ENCODE data around the gene NBAS. TPM values are rescaled to one million over a fixed set of nuclear protein-coding genes. Genes with fewer than 3 reads are reported as not detected.

NBAS gene
- total RNA-seq, 1 experiment from 2014 or later = 32.5 TPM

DNA sequence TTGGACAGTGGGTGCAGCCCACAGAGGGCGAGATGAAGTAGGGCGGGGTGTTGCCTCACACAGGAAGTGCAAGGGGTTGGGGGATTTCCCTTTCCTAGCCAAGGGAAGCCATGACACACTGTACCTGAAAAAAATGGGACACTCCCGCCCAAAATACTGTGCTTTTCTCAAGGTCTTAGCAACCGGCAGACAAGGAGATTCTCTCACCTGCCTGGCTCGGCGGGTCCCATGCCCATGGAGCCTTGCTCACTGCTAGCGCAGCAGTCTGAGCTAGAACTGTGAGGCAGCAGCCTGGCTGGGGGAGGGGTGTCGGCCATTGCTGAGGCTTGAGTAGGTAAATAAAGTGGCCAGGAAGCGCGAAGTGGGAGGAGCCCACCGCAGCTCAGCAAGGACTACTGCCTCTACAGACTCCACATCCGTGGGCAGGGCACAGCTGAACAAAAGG is 244.7 kb downstream of the NBAS start:
- no CpG with 5 or more reads among the region's 12 CpGs for WGBS (ENCODE audit: extremely low coverage, insufficient read length, low lambda C conversion rate)
- Histone ChIP-seq H4K91ac (ENCODE audit: insufficient read length, low read depth, low read length) (no peak overlapping the region), H4K20me1 (ENCODE audit: control insufficient read depth, insufficient read depth, insufficient read length) (no peaks in the 10 kb centered on the region), H3K9ac (ENCODE audit: extremely low read depth, insufficient read length, low read length) (no peak overlapping the region), H3K23me2 (ENCODE audit: insufficient read length, low read depth, low read length, poor library complexity, severe bottlenecking) (no peaks in the 10 kb centered on the region), H4K8ac (replicated peaks; ENCODE audit: insufficient read length, low read depth, low read length) (no peak overlapping the region), H3K27ac (ENCODE audit: insufficient read length, low read depth, low read length) (no peak overlapping the region), H2BK12ac (ENCODE audit: insufficient read length, low read depth, low read length) (no peak overlapping the region), H2AK5ac (ENCODE audit: insufficient read length, low read length) (no peak overlapping the region), H3K79me1 (ENCODE audit: insufficient read depth, low read depth, low read length, poor library complexity, severe bottlenecking) (no peaks in the 10 kb centered on the region), H3K4me2 (ENCODE audit: insufficient read depth, insufficient read length, low read length) (no peak overlapping the region), H4K5ac (ENCODE audit: insufficient read length, low read depth, low read length) (no peak overlapping the region), H2BK5ac (ENCODE audit: insufficient read length, low read length) (no peak overlapping the region), H3K79me2 (ENCODE audit: insufficient read depth, low read length) (no peaks in the 10 kb centered on the region), H3K9me3 (ENCODE audit: control insufficient read depth, low read depth, low read length) (no peaks in the 10 kb centered on the region), H3K27me3 (ENCODE audit: insufficient read depth, low read length) (no peaks in the 10 kb centered on the region), H3K14ac (ENCODE audit: insufficient read depth, low read length) (no peak overlapping the region), H2AFZ (ENCODE audit: low read length) (no peak overlapping the region), H3K56ac (ENCODE audit: insufficient read length, low read depth, low read length) (no peak overlapping the region), H2BK20ac (ENCODE audit: low read depth, low read length, poor library complexity, severe bottlenecking) (no peak overlapping the region), H3K23ac (ENCODE audit: insufficient read length, low read depth, low read length) (no peak overlapping the region), H3T11ph (ENCODE audit: low read length) (no peak overlapping the region), H3K4ac (ENCODE audit: low read depth, low read length) (no peak overlapping the region), H3K18ac (ENCODE audit: insufficient read length, low read depth, low read length) (no peak overlapping the region), H2BK120ac (ENCODE audit: low read depth, low read length, poor library complexity, severe bottlenecking) (no peak overlapping the region), H2BK15ac (ENCODE audit: low read depth, low read length) (no peak overlapping the region), H3K4me1 (ENCODE audit: insufficient read depth, low read length) (no peaks in the 10 kb centered on the region)
- H3K27ac Mint-ChIP-seq = peak overlapping the region in 2 of 3 experiments; percentile 38 to 93; a peak in 4 of 7 replicates
- H3K4me1 Mint-ChIP-seq = peaks cover 7 to 10% of the 10 kb centered on the region in 2 experiments
- H3K4me3 Mint-ChIP-seq = no peak overlapping the region
- peak; percentile 52 for DNase-seq
- TF ChIP-seq, protein P1, sequence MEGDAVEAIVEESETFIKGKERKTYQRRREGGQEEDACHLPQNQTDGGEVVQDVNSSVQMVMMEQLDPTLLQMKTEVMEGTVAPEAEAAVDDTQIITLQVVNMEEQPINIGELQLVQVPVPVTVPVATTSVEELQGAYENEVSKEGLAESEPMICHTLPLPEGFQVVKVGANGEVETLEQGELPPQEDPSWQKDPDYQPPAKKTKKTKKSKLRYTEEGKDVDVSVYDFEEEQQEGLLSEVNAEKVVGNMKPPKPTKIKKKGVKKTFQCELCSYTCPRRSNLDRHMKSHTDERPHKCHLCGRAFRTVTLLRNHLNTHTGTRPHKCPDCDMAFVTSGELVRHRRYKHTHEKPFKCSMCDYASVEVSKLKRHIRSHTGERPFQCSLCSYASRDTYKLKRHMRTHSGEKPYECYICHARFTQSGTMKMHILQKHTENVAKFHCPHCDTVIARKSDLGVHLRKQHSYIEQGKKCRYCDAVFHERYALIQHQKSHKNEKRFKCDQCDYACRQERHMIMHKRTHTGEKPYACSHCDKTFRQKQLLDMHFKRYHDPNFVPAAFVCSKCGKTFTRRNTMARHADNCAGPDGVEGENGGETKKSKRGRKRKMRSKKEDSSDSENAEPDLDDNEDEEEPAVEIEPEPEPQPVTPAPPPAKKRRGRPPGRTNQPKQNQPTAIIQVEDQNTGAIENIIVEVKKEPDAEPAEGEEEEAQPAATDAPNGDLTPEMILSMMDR (conservative IDR thresholded peaks at IDR 0.05) = no peak
- peaks cover 15 to 27% (median 27%) of the 10 kb centered on the region in 3 experiments for H3K36me3 Mint-ChIP-seq (ENCODE audit: insufficient read depth in 1 of 3, low read depth in 3 of 3)
- peaks cover 6 to 24% of the 10 kb centered on the region in 2 experiments; a peak in 4 of 5 replicates for H3K9me3 Mint-ChIP-seq
- no peaks in the 10 kb centered on the region; the same call in 1 of the 2 replicates for H3K27me3 Mint-ChIP-seq (ENCODE audit: low read depth)
